Mesenteric fat pad (tissue), 1 donor: ENCODE results near the gene CFL1. TPM values are rescaled to one million over a fixed set of nuclear protein-coding genes. Genes with fewer than 3 reads are reported as not detected.

Experiments
- DNase-seq: peaks from one replicate; pipeline ENCODE4 v3.0.0-alpha.2; 2020; ENCODE audit warnings: low spot score
- total RNA-seq: library from RNA; stranded (reverse); fragmentation: NEBNext Ultra II Directional; extraction: Animal tissue kit (Norgen Biotek cat#: 25700); gene quantifications from one replicate; pipeline ENCODE4 v1.2.1, GENCODE V29; 2021
- donor health status: DM: yes; HTN: yes; CAD: no.

The CFL1 gene
- total RNA-seq, 1 donor from 2014 or later, result 818 TPM

DNA sequence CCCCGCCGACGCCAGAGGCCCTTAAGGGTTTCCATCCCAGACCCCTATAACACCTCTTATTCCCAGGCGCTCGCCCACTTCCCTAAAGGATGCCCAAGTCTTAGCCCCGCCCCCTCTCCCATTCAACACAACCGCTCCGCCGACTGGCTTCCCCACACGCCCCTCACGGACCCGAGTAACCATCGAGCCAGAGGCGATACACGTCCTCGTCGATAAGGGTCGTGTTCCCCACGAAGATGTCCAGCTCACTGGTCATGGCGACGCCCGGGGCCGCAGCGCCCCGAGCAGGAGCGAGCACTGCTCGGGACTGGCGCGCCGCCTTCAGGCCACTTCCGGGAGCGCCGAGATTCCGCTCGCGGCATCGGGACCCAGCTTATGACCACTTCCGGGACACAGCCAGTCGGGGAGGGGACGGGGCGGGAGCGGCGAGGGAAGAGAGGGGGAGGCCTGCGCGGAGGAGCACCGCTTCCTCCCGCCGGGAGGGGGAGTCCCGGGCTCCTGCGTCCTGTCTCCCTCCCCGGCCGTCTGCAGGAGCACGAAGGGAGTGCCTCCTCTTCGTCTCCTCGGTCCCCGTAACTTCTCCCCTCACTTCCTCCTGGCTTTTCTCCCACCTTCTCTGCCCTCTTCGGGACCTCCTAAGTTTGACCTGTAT, 30.3 kb upstream of the CFL1 start, which contains the start of gene FIBP:
FIBP (minus strand) TSS at position 309 of the 652 bp plus-strand sequence; CDS start at position 256, 53 bp downstream.
- DNase-seq, result peak; percentile 99

DNA sequence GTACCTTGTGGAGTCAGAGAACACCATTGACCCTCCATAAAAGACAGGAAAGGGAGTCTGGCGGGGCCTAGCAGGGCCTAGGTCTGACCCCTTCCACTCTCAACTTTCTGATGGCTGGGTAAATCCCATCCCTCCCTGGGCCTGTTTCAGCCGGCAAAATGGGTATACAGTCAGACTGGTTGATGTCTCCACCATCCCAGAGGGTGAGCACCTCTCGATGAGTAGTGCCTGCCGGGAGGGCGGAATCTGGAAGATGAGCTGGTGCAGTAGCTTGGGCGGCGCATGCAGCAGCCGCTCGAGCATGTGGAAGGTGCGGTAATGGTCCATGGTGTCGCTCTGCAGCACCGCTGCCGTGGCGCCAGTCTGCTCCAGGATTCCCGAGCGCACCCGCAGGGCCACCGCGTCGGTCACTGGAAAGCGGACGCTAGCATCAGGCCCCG, 29.8 kb upstream of the CFL1 start:
- no peak for DNase-seq

DNA sequence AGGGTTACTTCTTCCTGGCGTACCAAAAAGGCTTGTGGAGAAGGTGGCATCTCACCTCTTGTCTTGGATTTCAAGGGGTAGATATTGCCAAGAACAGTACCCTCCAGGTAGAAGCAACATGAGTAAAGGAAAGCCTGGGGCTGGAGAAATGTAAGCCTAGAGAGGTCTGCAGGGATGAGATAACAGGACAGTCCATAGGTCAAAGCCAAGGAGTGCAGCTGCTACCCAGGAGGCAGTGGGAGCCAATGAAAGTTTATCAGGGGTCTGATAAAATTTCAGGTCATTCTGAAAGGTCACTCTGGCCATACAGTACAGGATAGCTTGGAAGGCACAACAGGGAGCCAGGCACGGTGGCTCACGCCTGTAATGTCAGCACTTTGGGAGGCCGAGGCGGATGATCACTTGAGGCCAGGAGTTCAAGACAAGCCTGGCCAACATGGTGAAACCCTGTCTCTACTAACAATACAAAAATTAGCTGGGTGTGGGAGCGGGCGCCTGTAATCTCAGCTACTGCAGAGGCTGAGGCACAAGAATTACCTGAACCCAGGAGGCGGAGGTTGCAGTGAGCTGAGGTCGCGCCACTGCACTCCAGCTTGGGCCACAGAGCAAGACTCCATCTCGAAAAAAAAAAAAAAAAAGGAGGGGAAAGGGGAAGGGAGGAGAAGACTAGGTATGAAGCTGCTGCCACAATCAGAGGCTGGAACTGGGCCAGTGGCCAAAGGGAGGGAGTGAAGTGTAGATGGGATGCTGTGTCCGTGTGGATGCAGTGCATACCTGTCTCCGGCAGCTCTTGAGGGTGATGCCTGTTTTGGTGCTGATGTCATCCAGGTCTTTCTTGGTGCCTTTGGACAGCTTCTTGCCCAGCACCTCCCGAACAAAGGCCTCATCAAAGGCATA, 29.1 kb upstream of the CFL1 start:
- DNase-seq, result no peak

DNA sequence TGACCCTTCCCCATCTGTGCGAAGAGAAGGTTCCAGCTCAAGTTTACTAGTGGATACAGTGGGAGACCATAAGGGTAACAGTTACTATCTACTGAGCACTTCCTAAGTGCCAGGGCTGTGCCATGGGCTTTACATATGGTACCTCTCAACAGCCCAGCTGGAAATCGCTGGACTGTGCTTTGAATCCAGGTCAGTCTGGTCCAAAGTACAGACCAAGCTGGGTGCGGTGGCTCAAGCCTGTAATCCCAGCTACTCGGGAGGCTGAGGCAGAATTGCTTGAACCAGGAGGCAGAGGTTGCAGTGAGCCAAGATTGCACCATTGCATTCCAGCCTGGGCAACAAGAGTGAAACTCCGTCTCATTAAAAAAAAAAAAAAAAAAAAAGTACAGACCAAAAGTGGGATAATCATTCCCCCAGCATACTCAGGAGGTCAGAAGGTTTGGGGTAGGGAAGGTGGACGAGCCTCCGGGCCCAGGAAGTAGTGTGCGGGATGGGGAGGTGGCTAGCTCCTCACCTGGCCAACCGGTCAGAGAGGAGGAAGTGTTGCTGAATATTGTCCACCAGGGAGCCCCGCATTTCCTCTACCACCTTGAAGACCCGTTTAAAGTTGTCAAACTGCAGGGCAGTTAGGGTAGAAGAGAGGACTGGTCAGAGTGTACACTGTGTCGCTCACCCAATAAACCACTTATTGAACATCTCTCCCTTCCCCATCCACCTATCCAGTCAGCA, 28.0 kb upstream of the CFL1 start:
- DNase-seq, result no peak

DNA sequence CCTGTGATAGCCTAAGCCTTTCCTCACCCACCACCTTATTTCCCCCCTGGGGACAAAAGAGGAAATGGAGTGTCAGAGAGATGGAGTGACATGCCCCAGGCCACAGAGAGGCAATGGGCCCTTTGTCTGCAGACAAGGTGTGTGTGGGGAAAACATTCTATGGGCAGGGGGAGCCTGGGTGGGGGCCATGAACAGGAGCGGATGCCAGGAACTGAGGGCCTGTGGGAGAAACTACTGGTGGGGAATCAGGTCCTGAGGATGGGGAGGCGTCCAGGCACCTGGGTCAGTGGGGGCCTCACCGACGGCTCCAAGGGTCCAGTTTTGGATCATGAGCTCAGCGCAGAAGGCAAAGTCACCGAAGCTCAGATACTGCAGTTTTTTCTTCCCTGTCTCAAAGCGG, 27.3 kb upstream of the CFL1 start:
- DNase-seq, result no peak

DNA sequence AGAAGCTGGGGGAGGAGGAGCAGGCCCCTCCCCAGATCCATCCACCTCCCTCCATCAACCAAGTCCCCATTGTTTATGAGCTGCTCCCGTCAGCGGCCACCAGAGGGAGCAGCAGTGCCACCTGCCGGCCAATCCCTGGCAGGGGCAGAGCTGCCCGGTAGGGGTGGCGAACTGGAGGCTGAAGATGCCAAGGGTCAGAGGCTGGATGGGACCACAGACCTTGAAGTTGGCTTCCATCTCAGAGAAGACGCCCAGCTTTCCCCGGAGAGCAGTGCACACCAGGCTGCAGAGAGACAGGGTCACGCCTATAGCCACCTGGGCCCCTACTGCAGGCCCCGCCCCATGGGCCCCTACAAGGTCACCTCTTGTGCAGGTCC, 26.7 kb upstream of the CFL1 start:
- no peak for DNase-seq

DNA sequence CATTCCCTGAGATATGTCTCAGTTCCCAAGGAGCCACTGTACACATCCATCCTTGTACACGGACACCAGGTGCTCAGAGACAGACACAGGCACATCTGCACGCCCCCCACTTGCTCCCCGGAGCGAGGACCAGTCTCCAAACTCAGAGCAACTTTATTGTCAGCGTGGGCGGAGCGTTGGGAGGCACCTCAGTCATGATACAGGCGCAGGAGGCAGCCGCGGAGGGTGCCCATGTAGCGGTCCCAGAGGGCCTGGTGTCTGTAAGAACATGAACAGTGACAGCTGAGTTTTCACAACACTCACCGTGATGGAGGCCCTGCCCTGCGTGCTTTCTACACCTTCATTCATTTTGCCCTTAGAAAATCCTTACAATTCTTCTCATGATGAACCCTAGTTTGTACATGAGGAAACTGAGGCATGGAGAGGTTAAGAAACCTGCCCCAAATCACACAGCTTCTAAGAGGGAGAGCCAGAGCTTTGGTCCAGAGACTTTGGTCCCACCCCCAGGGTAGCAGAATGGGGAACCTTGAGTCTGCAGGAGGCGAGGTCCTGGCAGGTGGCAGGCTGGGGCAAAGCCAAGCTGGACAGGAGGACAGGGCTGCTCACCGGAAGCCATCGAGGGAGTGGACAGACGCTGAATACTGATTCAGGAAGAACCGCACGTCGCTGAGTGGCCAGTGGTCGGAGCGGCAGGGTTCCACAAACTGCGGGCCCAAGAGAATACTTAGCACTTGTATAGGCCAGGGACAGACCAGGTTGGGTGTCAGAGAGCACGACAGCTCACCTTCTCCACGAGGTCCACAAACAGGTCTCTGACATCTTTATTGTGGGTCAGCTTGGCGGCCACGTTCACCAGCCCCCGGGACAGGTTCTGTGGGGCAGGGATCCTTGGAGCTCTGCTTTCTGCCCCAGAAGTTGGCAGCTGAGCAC, 26.1 kb upstream of the CFL1 start:
- DNase-seq, result no peak

DNA sequence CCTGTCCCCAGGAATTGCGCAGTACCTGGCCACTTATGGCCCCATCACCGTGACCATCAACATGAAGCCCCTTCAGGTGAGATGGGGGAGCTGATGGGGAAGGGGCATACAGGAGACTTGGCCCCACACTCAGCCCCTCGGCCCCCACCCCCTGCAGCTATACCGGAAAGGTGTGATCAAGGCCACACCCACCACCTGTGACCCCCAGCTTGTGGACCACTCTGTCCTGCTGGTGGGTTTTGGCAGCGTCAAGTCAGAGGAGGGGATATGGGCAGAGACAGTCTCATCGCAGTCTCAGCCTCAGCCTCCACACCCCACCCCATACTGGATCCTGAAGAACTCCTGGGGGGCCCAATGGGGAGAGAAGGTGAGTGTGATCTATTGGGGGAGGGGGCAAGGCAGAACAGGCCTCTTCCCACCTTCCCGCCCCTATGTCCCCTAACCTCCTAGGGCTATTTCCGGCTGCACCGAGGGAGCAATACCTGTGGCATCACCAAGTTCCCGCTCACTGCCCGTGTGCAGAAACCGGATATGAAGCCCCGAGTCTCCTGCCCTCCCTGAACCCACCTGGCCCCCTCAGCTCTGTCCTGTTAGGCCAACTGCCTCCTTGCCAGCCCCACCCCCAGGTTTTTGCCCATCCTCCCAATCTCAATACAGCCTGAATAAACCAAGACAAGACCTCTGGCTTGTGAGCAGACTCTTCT, 25.2 kb upstream of the CFL1 start:
- DNase-seq, result no peak

DNA sequence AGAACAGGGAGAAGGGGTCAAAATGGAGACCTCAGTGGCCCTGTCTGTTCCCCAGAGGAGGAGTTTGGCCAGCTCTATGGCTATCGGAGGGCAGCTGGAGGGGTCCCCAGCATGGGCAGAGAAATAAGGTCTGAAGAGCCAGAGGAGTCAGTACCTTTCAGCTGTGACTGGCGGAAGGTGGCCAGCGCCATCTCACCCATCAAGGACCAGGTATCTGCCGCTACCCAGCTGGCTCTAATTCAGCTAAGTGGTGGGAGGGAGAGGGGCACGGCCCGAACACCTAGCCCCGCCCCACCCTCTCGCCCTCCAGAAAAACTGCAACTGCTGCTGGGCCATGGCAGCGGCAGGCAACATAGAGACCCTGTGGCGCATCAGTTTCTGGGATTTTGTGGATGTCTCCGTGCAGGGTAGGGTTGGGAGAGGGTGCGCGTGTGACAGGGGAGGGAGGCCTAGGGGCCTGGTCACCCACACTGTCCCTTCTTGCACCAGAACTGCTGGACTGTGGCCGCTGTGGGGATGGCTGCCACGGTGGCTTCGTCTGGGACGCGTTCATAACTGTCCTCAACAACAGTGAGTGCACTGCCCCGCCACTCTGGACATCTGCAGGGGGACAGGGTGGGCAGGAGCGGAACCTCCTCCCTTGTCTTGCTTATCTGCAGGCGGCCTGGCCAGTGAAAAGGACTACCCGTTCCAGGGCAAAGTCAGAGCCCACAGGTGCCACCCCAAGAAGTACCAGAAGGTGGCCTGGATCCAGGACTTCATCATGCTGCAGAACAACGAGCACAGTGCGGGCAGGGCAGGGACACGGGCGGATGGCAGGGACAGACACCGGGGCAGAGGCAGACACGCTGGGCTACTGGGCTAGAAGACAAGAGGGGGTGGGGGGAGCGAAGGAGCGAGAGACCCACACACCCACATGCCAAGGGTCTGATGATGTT, 24.4 kb upstream of the CFL1 start:
- DNase-seq, result no peak

DNA sequence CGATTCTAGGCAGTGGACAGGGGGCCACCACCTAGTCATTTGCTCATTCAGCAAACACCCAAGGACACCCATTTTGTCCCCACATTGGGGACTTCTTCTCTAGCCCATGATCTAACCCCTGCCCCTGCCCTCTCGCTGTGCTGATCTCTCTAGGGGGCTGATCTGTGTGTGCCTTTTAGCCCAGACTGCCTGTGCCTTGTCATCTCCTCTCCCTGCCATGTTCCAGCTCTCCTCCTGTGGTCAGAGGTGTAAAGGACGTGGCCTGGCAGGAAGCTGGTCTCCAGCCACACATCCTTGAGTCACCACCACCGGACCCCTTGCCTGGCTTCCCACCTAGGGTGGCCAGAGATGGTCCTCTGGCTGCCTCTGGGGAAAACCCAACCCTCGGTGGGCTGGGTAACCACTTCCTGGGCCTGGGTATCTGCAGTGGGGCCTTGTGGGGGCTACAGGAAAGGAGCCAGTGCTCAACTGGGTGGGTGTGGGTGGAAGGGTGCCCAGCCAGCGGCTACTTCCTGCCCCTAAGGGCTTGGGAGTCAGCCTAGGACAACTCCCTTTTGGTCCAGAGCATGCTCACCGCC, 23.0 kb upstream of the CFL1 start:
- DNase-seq, result no peak

DNA sequence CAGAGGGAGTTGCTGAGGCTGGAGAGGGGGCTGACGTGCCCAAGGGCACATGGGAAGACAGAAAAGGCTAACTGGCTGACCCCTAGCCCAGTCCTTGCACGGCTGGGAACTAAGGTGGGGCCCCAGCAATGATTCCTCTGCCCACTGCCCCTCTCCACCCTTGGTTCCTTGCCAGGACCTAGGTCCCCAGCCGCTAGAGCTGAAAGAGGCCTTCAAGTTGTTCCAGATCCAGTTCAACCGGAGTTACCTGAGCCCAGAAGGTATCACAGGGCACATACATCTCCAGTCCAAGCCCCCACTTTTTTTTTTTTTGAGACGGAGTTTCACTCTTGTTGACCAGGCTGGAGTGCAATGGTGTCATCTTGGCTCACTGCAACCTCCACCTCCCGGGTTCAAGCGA, 22.0 kb upstream of the CFL1 start:
- no peak for DNase-seq

DNA sequence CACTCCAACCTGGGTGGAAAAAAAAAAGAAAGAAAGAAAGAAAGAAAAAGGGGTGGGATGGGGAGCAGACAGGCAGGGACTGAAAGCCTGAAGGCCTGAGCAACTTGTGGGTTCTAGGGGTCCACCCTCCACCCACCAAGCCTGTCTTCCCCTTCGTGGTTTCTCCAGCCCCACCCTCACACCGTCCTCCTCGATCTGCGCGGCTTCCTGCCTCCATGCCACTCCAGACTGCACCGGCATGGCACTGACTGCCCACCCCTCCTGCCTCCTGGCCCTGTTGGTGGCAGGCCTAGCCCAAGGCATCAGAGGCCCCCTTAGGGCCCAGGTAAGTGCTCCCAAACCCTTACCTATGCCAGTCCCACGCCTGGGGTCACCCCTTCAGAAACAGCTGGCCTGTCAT, 21.6 kb upstream of the CFL1 start, which contains the start of gene CTSW:
CTSW (plus strand) TSS at position 221 of the 400 bp plus-strand sequence; CDS start at position 239, 18 bp downstream.
- no peak for DNase-seq

DNA sequence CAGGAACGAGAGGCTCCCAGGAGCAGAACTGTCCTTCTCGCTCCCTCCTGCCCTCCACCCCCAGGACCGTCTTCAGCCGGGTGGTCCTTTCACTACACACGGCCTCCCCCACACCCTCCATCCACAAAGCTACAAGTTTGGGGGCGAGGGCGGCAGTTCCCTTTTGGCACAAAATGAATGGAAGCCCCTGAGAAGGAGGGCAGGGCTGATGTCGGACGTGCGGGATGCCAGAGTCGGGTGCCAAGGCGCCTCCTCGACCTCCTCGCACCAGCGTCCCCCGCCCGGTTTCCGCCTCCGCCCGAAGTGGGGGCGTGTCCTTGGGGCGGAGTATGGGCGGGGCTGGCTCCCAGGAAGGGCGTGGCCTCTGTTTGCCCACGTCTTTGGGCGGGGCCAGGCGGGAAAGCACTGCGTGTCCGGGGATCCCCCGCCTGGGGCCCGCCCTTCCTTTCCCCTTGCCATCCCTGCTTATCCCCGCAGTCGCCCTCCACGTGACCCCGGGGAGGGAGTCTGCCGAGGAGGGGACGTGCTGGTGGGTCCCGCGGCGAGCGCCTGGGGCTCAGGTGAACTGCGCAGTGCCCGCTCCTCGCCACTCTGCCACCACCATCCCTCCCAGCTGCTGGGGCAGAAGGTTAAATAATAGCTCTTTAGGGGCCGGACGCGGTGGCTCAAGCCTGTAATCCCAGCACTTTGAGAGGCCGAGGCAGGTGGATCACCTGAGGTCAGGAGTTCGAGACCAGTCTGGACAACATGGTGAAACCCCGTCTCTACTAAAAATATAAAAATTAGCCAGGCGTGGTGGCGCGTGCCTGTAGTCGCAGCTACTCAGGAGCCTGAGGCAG, 15.6 kb upstream of the CFL1 start:
- DNase-seq, result peak; percentile 98

DNA sequence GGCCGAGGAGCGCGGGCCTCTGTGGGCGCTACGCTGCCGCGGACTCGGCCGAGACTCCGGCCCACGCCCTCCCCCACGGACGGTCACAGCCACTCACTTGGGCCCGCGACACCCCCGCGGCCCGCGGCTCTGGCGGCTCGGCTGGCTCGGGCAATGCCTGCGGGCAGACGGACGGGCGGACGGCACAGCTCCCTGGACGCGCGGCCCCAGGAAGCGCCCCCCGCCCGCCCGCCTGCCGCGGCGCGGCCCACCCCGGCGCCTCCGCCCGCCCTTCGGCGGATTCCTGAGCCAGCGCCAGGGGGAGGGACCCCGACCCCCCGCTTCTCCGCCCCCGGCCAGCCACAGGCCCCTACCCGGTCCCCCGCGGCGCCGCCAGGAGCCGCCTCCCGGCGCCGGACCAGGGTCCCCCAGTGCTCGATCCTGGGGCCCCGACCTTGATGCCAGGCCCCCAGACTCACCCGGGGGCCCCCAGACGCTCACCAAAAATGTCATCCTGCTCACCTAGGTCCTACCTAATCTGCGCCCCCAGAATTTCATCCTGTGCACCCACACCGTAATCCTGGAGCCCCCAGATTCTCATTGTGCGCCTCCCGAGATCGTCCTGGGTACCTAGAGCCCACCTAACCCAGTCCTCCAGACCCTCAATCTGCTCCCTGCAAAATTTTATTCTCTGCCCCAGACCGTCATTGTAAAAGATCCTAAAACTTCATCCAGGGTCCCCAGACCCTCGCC, 14.8 kb upstream of the CFL1 start, which contains the start of gene EFEMP2:
EFEMP2 (minus strand) TSS at position 215 of the 732 bp plus-strand sequence. CDS start 446 bp downstream, outside the sequence.
- no peak for DNase-seq

DNA sequence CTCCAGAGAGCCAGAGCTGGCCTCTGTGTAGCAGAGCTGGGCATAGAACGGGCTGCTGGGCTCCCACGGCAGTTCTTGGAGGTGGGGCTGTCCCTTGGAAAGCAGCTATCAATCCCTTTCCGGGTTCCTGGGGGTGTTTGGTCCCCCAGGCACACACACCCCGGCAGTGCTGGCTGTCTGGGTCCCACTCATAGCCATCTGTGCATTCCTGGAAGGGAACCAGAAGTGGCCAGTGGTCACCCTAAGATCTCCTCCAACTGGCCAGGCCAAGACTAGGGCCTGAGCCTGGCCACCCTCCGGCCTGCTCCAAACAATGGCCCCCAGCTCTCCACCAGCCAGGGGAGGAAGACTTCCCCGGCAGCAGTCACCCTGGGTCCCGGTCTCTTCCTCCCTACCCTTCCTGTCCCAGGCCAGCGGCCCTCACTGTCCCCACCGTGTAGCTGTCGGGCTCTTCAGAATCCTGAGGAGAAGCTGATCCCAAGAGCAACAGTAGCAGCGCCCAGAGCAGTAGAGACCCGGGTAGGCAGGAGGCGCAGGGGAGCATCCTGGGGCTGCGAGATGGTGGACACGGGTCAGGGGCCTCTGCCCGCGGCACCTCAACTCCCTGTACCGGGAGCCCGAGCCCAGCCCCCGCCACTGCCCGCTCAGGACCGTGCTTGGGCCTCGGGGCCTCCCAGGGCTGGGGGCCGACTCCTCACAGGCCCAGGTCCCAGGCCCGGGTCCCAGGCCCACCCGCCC, 14.0 kb upstream of the CFL1 start:
- DNase-seq, result no peak
